ENCODE results near the gene SLCO2B1.
"Not testable (repeated sequence)": the region's sequence is repeated elsewhere in the genome, so short reads cannot be mapped to it uniquely, and the experiment has no call there.

Gene SLCO2B1

GRCh38 chr11:75150879-75151278, at the start of gene SLCO2B1:
TSS of gene SLCO2B1 (plus strand) at chr11:75151107. CDS start at chr11:75151382, 275 bp downstream.
- DNase-seq (ENCODE audit: low read depth): no peak

GRCh38 chr11:75101424-75102128, 49.3 kb upstream of the SLCO2B1 start:
- no peak for DNase-seq (ENCODE audit: low read depth)

- DNase-seq (ENCODE audit: low read depth): peak; percentile 39
Measured at GRCh38 chr11:75103380-75104026, 47.4 kb upstream of the SLCO2B1 start.

GRCh38 chr11:75105462-75105925, 45.4 kb upstream of the SLCO2B1 start:
- DNase-seq (ENCODE audit: low read depth): no peak

GRCh38 chr11:75105967-75106681, 44.8 kb upstream of the SLCO2B1 start:
- not testable (repeated sequence) for DNase-seq (ENCODE audit: low read depth)

- no peak for DNase-seq (ENCODE audit: low read depth)
Measured at GRCh38 chr11:75107187-75107586, 43.7 kb upstream of the SLCO2B1 start.

GRCh38 chr11:75112200-75112599, 38.7 kb upstream of the SLCO2B1 start:
- DNase-seq (ENCODE audit: low read depth): no peak

GRCh38 chr11:75113030-75113429, 37.9 kb upstream of the SLCO2B1 start:
- no peak for DNase-seq (ENCODE audit: low read depth)

GRCh38 chr11:75114465-75114864, 36.4 kb upstream of the SLCO2B1 start:
- DNase-seq (ENCODE audit: low read depth): no peak

- no peak for DNase-seq (ENCODE audit: low read depth)
Measured at GRCh38 chr11:75118577-75118976, 32.3 kb upstream of the SLCO2B1 start.

GRCh38 chr11:75126564-75126963, 24.3 kb upstream of the SLCO2B1 start:
- no peak for DNase-seq (ENCODE audit: low read depth)

- DNase-seq (ENCODE audit: low read depth): no peak
Measured at GRCh38 chr11:75132080-75132479, 18.8 kb upstream of the SLCO2B1 start.

- no peak for DNase-seq (ENCODE audit: low read depth)
Measured at GRCh38 chr11:75133976-75134375, 16.9 kb upstream of the SLCO2B1 start.

GRCh38 chr11:75135021-75135650, 15.8 kb upstream of the SLCO2B1 start:
- no peak for DNase-seq (ENCODE audit: low read depth)

GRCh38 chr11:75135651-75136050, 15.3 kb upstream of the SLCO2B1 start:
- no peak for DNase-seq (ENCODE audit: low read depth)

GRCh38 chr11:75140269-75141138, 10.4 kb upstream of the SLCO2B1 start:
- DNase-seq (ENCODE audit: low read depth): no peak

- DNase-seq (ENCODE audit: low read depth): no peak
Measured at GRCh38 chr11:75141166-75141565, 9.7 kb upstream of the SLCO2B1 start.

- peak; percentile 88 for DNase-seq (ENCODE audit: low read depth)
Measured at GRCh38 chr11:75142714-75143419, 8.0 kb upstream of the SLCO2B1 start.

GRCh38 chr11:75143420-75143731, 7.5 kb upstream of the SLCO2B1 start:
- DNase-seq (ENCODE audit: low read depth): no peak

GRCh38 chr11:75144716-75145014, 6.2 kb upstream of the SLCO2B1 start:
- DNase-seq (ENCODE audit: low read depth): no peak
